Glutamatergic neuron (in vitro differentiated cells): ENCODE measurements around the gene FMN1. TPM values are rescaled to one million over a fixed set of nuclear protein-coding genes. Genes with fewer than 3 reads are reported as not detected.

Source experiments
- DNase-seq: peaks from one replicate; pipeline ENCODE4 v3.0.0; 2022
- H3K27ac Mint-ChIP-seq: one replicate; pipeline ENCODE4 v1.8.0; 2020; ENCODE audit warnings: mild to moderate bottlenecking, mixed read lengths, inconsistent platforms; ENCODE audit not compliant: unreplicated experiment
- H3K27me3 Mint-ChIP-seq: one replicate; pipeline ENCODE4 v1.8.0; 2020; ENCODE audit warnings: mild to moderate bottlenecking, moderate library complexity, mixed read lengths, inconsistent platforms; ENCODE audit not compliant: unreplicated experiment
- H3K36me3 Mint-ChIP-seq: one replicate; pipeline ENCODE4 v1.8.0; 2020; ENCODE audit warnings: mild to moderate bottlenecking, mixed read lengths, inconsistent platforms; ENCODE audit not compliant: unreplicated experiment
- H3K4me1 Mint-ChIP-seq: one replicate; pipeline ENCODE4 v1.8.0; 2020; ENCODE audit warnings: mild to moderate bottlenecking, low read depth, mixed read lengths, inconsistent platforms; ENCODE audit not compliant: unreplicated experiment
- H3K4me3 Mint-ChIP-seq: one replicate; pipeline ENCODE4 v1.8.0; 2020; ENCODE audit warnings: mild to moderate bottlenecking, mixed read lengths, inconsistent platforms; ENCODE audit not compliant: unreplicated experiment
- H3K9me3 Mint-ChIP-seq: one replicate; pipeline ENCODE4 v1.8.0; 2020; ENCODE audit warnings: mild to moderate bottlenecking, moderate library complexity, mixed read lengths, inconsistent platforms; ENCODE audit not compliant: unreplicated experiment
- total RNA-seq: library from RNA; stranded (reverse); fragmentation: NEBNext Ultra II Directional; extraction: Animal tissue kit (Norgen Biotek cat#: 25700); gene quantifications from one replicate; pipeline ENCODE4 v1.2.1, GENCODE V29; 2021; ENCODE audit not compliant: unreplicated experiment
- TF ChIP-seq, protein P1 (sequence below): fragments of 200-600 bp; sonication (generic); IDR thresholded peaks from one replicate; pipeline ENCODE4 v1.5.0; 2021; ENCODE audit not compliant: partially characterized antibody, unreplicated experiment

Gene FMN1
- total RNA-seq, 1 donor from 2014 or later = 1.1 TPM

DNA sequence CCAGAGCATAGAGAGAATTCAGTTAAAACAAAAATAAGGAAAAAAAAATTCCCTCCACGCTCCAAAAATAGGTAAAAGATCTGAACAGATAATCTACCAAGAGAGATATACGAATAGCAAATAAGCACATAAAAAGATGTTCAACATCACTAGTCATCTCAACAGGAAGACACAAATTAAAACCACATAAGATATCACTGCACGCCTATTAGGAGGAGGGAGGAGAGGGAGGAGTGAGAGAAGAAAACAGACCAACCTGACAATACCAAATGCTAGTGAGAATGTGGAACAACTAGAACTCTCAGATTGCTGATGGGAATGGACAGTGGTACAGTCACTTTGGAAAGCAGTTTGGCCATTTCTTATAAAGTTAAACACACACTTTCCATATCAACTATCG is 212.5 kb downstream of the FMN1 start:
- Mint-ChIP-seq H3K27ac (no peak overlapping the region), H3K4me3 (no peak overlapping the region), H3K9me3 (no peaks in the 10 kb centered on the region), H3K36me3 (no peaks in the 10 kb centered on the region), H3K4me1 (no peaks in the 10 kb centered on the region), H3K27me3 (no peaks in the 10 kb centered on the region)
- TF ChIP-seq, protein P1, sequence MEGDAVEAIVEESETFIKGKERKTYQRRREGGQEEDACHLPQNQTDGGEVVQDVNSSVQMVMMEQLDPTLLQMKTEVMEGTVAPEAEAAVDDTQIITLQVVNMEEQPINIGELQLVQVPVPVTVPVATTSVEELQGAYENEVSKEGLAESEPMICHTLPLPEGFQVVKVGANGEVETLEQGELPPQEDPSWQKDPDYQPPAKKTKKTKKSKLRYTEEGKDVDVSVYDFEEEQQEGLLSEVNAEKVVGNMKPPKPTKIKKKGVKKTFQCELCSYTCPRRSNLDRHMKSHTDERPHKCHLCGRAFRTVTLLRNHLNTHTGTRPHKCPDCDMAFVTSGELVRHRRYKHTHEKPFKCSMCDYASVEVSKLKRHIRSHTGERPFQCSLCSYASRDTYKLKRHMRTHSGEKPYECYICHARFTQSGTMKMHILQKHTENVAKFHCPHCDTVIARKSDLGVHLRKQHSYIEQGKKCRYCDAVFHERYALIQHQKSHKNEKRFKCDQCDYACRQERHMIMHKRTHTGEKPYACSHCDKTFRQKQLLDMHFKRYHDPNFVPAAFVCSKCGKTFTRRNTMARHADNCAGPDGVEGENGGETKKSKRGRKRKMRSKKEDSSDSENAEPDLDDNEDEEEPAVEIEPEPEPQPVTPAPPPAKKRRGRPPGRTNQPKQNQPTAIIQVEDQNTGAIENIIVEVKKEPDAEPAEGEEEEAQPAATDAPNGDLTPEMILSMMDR = no peak
- no peak for DNase-seq

DNA sequence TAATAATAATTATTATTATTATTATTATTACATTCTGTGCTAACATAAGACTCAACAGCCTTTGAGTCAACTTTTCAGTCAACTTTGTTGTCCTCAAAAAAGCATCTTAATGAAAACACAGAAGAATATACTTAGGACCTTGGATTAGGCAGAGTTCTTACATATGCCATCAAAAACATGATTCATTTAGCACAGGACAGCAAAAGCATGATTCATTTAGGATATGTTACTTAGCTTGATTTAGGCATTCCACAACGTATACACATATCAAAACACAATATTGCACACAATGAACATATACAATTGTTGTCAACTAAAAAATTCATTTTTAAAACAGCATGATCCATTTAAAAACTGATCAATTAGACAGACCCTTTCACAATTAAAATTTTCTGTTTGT is 213.0 kb downstream of the FMN1 start:
- no peak for DNase-seq
- Mint-ChIP-seq H3K36me3 (no peaks in the 10 kb centered on the region), H3K27ac (no peak overlapping the region), H3K27me3 (no peaks in the 10 kb centered on the region), H3K9me3 (no peaks in the 10 kb centered on the region), H3K4me3 (no peak overlapping the region), H3K4me1 (no peaks in the 10 kb centered on the region)
- TF ChIP-seq, protein P1 = no peak

DNA sequence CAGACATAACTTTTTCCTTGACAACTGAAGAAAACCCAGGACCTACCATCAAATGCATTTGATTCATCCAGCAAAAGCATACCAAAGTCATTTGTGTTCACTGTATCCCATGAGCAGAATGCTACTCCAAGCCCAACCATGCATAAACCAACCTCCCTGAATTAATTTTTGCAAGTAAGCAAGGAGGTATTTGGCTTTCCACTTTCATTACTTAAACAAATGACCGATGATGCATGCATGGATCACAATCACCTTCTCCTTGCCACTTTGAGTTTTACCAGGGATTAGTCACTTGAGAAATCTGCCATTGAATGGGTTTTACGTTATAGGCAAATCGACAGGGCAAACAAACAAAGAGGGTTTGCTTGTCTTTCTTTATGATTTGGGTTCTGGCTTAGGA is 214.8 kb downstream of the FMN1 start:
- H3K27me3 Mint-ChIP-seq = peaks cover 2% of the 10 kb centered on the region

DNA sequence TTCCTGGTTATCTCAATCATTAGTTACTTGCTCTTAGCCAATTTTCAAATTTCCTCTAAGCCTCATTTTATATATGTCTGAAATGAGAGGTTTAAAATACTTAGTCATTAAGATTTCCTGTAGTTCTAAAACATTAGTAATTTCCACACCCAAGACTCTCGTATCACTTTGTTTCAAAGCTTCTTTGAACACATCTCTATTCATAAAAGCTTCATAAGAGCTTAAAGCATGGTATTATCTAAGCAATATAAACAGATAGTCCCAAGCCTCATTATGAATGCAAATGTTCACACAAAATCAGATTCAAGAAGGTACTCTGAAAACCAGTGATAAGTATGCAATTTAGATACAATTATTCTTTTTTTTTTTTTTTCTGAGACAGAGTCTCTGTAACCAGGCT is 217.0 kb downstream of the FMN1 start:
- no peaks in the 10 kb centered on the region for H3K4me1 Mint-ChIP-seq
- H3K4me3 Mint-ChIP-seq = no peak overlapping the region
- H3K27ac Mint-ChIP-seq = no peak overlapping the region
- H3K9me3 Mint-ChIP-seq = peaks cover 2% of the 10 kb centered on the region
- peaks cover 2% of the 10 kb centered on the region for H3K27me3 Mint-ChIP-seq
- H3K36me3 Mint-ChIP-seq = no peaks in the 10 kb centered on the region
- DNase-seq = no peak
- TF ChIP-seq, protein P1 = no peak

More for the DNA sequence above, 214.8 kb downstream of the FMN1 start:
- Mint-ChIP-seq H3K4me3 (no peak overlapping the region), H3K4me1 (no peaks in the 10 kb centered on the region), H3K27ac (no peak overlapping the region), H3K36me3 (no peaks in the 10 kb centered on the region), H3K9me3 (peaks cover 2% of the 10 kb centered on the region)
- TF ChIP-seq, protein P1 = no peak
- DNase-seq = no peak

DNA sequence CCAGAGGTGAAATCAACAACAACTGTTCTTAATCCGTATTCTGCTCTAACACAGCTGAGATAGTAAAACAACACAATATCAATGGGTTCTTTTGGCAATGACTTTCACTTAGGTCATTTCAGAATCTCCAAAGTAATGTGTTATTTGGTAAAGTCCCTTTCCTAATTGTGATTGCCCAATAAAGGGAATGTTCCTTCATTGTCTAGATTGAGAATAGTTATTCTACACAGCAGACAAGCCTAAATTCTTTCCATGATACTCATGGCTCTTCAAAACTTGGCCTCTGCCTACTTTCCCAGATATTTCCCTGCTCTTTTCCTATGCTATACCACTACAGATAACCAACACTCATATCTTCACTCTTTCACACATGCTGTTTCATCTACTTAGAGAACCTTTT is 219.8 kb downstream of the FMN1 start:
- Mint-ChIP-seq H3K27ac (no peak overlapping the region), H3K4me1 (no peaks in the 10 kb centered on the region), H3K4me3 (no peak overlapping the region), H3K36me3 (no peaks in the 10 kb centered on the region), H3K27me3 (peaks cover 2% of the 10 kb centered on the region), H3K9me3 (peaks cover 2% of the 10 kb centered on the region)
- DNase-seq = no peak
- TF ChIP-seq, protein P1 = no peak
